NCI-H345 (cell line): ENCODE measurements around the gene ARHGAP1.

ENCODE experiments used
- DNase-seq: peaks from one replicate; lab custom pipeline; 2025; lab: John Stamatoyannopoulos, UW

The ARHGAP1 gene

DNA sequence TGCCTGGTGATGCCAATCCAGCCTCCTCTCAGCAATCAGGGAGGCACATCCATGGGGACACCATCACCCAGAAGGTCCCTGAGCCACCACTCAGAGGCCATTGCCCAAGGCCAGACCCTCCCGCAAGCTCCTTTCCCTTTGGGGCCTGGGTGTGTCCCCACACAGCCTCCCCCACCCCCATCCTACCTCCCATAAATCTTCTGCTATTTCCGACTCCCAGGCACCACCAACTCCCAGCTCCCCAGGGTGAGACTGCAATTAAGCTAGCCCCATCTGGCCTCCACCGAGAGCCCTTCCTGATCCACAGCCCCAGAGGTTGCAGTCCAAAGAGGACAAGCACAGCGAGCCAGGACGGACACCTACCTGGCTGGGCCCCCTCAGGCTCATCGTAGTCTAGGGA lies 6.3 kb downstream of the ARHGAP1 start:
- no peak for DNase-seq

DNA sequence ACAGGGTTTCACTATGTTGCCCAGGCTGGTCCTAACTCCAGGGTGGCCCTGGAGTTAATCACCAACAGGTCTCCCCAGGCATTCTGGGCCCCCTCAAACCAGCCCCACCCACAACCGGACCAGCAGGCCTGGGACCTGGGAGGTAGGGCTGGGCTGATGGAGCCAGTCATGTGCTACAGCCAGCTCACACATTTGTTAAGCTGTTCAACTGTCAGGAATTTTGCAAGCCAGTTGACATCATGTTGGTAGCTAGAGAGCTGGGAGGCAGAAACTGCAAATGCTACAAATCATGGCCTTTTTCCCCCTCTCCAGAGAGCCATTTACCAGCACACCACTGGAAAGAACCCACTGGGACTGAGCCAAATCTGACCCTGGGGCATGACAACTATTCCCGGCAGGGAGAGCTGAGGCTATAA lies 6.8 kb downstream of the ARHGAP1 start:
- DNase-seq: no peak

GRCh38 chr11:46692450-46692849 lies 8.0 kb downstream of the ARHGAP1 start:
- DNase-seq: no peak

DNA sequence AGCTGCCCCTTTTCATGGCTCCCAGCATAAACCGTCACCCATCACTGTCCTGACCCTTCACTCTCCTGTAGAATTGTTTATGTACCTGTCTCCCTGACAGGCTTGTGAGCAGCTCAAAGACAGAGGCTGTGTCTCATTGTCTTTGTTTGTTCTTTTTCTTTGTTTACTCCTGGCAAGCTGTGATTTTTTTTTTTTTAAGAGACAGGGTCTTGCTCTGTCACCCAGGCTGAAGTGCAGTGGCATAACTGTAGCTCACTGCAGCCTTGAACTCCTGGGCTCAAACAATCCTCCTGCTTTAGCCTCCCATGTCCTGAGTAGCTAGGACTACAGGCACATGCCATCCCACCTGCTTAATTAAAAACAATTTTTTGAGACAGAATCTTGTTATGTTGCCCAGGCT lies 9.7 kb downstream of the ARHGAP1 start:
- no peak for DNase-seq

GRCh38 chr11:46686886-46687795 lies 13.3 kb downstream of the ARHGAP1 start:
- DNase-seq: no peak

- DNase-seq: no peak
Measured at GRCh38 chr11:46684367-46684766, 16.1 kb downstream of the ARHGAP1 start.

- no peak for DNase-seq
Measured at GRCh38 chr11:46682773-46683752, 17.4 kb downstream of the ARHGAP1 start.

DNA sequence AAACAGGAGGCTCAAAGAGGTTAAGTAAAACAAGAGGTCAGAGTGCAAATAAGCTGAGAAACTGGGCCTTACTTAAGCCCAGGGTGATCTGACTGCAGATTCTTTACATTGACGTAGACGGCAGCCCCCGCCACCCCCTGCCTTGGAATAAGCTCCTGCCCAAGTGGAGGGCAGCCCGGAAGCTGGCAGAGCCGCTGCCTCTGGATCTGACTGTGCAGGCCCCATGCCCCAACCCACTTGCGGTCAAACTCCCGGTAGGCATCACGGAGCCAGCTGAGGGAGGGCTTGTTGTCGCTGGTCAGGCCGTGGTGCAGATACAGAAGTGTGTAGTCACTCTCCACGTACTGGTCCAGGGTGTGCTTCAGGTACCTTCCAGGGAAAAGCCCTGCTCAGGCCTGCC lies 18.6 kb downstream of the ARHGAP1 start:
- DNase-seq: no peak

DNA sequence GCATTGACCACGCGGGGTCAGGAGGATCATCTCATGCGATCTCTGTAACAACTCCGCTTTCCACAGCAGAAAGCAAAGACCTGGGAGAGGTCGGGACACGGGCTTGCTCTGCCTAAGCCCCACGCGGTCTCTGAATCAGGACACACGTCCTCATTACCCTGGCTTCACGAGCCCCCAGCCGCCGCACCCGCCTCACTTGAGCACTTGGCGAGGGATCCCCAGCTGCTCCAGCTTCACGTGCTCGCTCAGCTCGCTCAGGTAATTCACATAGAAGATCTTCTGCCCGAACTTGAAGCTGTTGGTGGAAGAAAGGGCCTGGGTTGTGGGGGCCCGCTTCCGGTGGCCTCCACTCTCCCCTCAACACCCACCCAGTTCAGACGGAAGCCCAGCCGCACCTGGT lies 19.6 kb downstream of the ARHGAP1 start:
- no peak for DNase-seq

GRCh38 chr11:46680164-46680760 lies 20.2 kb downstream of the ARHGAP1 start:
- DNase-seq: no peak

DNA sequence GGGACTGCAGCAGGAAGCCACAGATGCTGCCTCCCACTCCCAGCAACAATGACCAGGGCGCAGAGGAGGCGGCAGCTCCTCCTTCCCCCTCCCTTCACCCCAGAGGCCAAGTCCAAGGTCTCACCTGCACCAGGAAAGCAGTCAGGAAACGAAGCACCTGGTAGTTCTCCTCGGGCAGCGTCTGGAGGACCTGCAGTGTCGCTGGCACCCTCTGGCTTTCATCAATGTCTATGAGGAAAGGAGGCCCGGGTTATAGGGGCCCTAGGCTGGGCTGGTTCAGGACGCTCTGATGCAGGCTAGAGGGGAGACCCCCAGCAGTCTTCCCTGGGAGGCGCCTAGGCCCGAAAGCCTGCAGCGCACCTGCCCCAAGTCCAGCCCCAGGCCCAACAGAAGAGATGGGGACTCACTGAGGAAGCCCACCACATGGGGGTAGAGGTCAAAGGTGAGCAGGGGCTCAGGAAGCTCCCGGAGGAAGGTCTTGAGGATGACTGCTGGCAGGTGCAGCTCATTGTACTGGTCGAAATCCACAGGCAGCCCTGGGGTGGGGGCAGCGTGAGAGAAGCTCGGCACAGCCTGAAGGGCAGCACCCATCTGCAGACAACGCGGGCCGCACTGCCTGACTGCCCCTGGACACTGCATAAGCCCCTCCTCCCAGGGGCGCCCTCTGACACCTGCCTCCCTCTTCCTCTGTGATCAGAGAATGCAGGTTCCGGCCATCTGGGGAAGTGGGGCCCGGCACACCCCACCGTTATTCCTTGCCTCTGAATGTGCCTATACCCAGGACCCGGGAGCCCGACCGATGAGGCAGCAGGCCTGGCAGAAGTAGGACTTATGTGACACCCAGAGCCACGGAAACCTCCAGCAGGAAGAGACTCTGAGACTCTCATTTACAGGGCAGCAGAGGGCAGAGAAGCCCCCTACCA lies 20.9 kb downstream of the ARHGAP1 start:
- no peak for DNase-seq

DNA sequence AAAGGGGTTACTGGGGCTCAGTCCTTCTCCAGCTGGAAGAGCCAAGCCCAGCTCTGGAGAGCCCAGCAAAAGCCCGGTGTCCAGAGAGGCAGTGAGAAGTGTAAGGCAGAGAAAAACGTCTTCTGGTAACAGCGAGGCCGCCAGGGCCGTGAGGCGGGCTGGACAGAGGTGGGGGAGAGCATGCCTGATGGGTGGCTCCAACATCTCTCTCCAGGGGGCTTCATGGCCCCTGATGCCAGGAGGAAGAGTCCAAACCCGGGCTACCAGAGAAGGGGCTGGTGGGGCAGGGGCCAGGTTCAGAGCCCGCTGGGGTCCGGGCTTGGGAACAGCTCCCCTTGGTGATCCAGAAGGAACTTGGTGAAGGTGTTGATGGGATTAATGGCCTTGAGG lies 21.7 kb downstream of the ARHGAP1 start:
- no peak for DNase-seq

GRCh38 chr11:46677991-46678740 lies 22.3 kb downstream of the ARHGAP1 start:
- DNase-seq: no peak

GRCh38 chr11:46677169-46677568 lies 23.2 kb downstream of the ARHGAP1 start:
- DNase-seq: no peak

GRCh38 chr11:46676436-46677158 lies 23.8 kb downstream of the ARHGAP1 start:
- DNase-seq: no peak

- DNase-seq: no peak
Measured at GRCh38 chr11:46675949-46676348, 24.5 kb downstream of the ARHGAP1 start.

GRCh38 chr11:46675288-46675851 lies 25.0 kb downstream of the ARHGAP1 start:
- no peak for DNase-seq

GRCh38 chr11:46674463-46675287 lies 25.7 kb downstream of the ARHGAP1 start:
- DNase-seq: no peak
